ENCODE measurements around the gene AKAP8L. TPM values are rescaled to one million over a fixed set of nuclear protein-coding genes. Genes with fewer than 3 reads are reported as not detected.
"Not testable (repeated sequence)": the region's sequence is repeated elsewhere in the genome, so short reads cannot be mapped to it uniquely, and the experiment has no call there.

Gene AKAP8L
- polyA plus RNA-seq, 1 experiment, result 30.4 TPM

- POLR2A ChIA-PET, result interaction anchor here (1.2 to 2.1 kb wide), 8 partner anchors 12 to 116 kb away, joined by 5 to 25 read pairs (median 7); partner anchors contain the start of gene AKAP8
- Histone ChIP-seq H3K4me3 (ENCODE audit: low read depth, low read length) (peak overlapping the region; percentile 94), H3K27me3 (ENCODE audit: control insufficient read depth, insufficient read depth, low read length) (no peaks in the 10 kb centered on the region), H3K9me3 (ENCODE audit: control insufficient read depth, insufficient read depth, low read length) (peaks cover 9% of the 10 kb centered on the region), H3K27ac (ENCODE audit: low read depth, low read length) (peak overlapping the region; percentile 82)
- TF ChIP-seq CTCF (IDR thresholded peaks at IDR 0.05; ENCODE audit: low read depth, low read length), result peak; percentile 5; the same call in 1 of the 2 replicates
- DNase-seq (ENCODE audit: low read depth, low spot score), result no peak
- CTCF ChIA-PET, result interaction anchor here (0.9 to 3.3 kb wide), 6 partner anchors 11 to 317 kb away, joined by 3 to 19 read pairs (median 6); no protein-coding TSS in a partner anchor
Measured at GRCh38 chr19:15418231-15418578, 583 bp downstream of the AKAP8L start.

GRCh38 chr19:15417699-15418098 is 1.1 kb downstream of the AKAP8L start:
- ChIA-PET CTCF (interaction anchor here (3.3 kb wide), 1 partner anchor 138 kb away, joined by 19 read pairs; no protein-coding TSS in a partner anchor), POLR2A (interaction anchor here (2.1 kb wide), 1 partner anchor 39 kb away, joined by 25 read pairs; the partner anchor contains the start of gene AKAP8)
- no peak for TF ChIP-seq CTCF (IDR thresholded peaks at IDR 0.05; ENCODE audit: low read depth, low read length)
- H3K9me3 ChIP-seq (ENCODE audit: control insufficient read depth, insufficient read depth, low read length), result peaks cover 5% of the 10 kb centered on the region; the same call in 1 of the 2 replicates
- H3K4me3 ChIP-seq (ENCODE audit: low read depth, low read length), result peak overlapping the region; percentile 94
- no peaks in the 10 kb centered on the region for H3K27me3 ChIP-seq (ENCODE audit: control insufficient read depth, insufficient read depth, low read length)
- DNase-seq (ENCODE audit: low read depth, low spot score), result no peak
- peak overlapping the region; percentile 31 for H3K27ac ChIP-seq (ENCODE audit: low read depth, low read length)

GRCh38 chr19:15412832-15413231 is 6.0 kb downstream of the AKAP8L start:
- Histone ChIP-seq H3K9me3 (ENCODE audit: control insufficient read depth, insufficient read depth, low read length) (no peaks in the 10 kb centered on the region), H3K27me3 (ENCODE audit: control insufficient read depth, insufficient read depth, low read length) (no peaks in the 10 kb centered on the region), H3K4me3 (ENCODE audit: low read depth, low read length) (no peak overlapping the region), H3K27ac (ENCODE audit: low read depth, low read length) (no peak overlapping the region)
- no peak for DNase-seq (ENCODE audit: low read depth, low spot score)
- ChIA-PET CTCF (no interaction called here), POLR2A (no interaction called here)
- no peak for TF ChIP-seq CTCF (IDR thresholded peaks at IDR 0.05; ENCODE audit: low read depth, low read length)

GRCh38 chr19:15411351-15411750 is 7.4 kb downstream of the AKAP8L start:
- not testable (repeated sequence) for H3K4me3 ChIP-seq (ENCODE audit: low read depth, low read length); H3K9me3 ChIP-seq (ENCODE audit: control insufficient read depth, insufficient read depth, low read length); H3K27me3 ChIP-seq (ENCODE audit: control insufficient read depth, insufficient read depth, low read length); H3K27ac ChIP-seq (ENCODE audit: low read depth, low read length); DNase-seq (ENCODE audit: low read depth, low spot score)
- ChIA-PET CTCF (interaction anchor here (0.6 to 0.9 kb wide), 3 partner anchors 8 to 306 kb away, joined by 3 to 6 read pairs (median 3); no protein-coding TSS in a partner anchor), POLR2A (interaction anchor here (0.6 to 1.2 kb wide), 2 partner anchors 32 to 41 kb away, joined by 3 read pairs; partner anchors contain the start of gene AKAP8)

GRCh38 chr19:15404780-15405211 is 14.0 kb downstream of the AKAP8L start:
- Histone ChIP-seq H3K4me3 (ENCODE audit: low read depth, low read length) (no peak overlapping the region), H3K27me3 (ENCODE audit: control insufficient read depth, insufficient read depth, low read length) (no peaks in the 10 kb centered on the region), H3K9me3 (ENCODE audit: control insufficient read depth, insufficient read depth, low read length) (no peaks in the 10 kb centered on the region; the same call in 1 of the 2 replicates), H3K27ac (ENCODE audit: low read depth, low read length) (no peak overlapping the region)
- ChIA-PET CTCF (no interaction called here), POLR2A (interaction anchor here (0.8 kb wide), 1 partner anchor 14 kb away, joined by 3 read pairs; the partner anchor contains the start of gene AKAP8L)
- DNase-seq (ENCODE audit: low read depth, low spot score), result no peak
- TF ChIP-seq CTCF (IDR thresholded peaks at IDR 0.05; ENCODE audit: low read depth, low read length), result no peak

Measured in AG04450 (cell line).